Fibroblast of gingiva (primary cell): ENCODE data around the gene PTK6.
"Not testable (repeated sequence)": the region's sequence is repeated elsewhere in the genome, so short reads cannot be mapped to it uniquely, and the experiment has no call there.

Experiments
- DNase-seq: peaks from one replicate; pipeline ENCODE4 v3.0.0-alpha.2; 2011; ENCODE audit warnings: low read depth

The PTK6 gene

GRCh38 chr20:63529180-63529860 is 7.9 kb downstream of the PTK6 start:
- DNase-seq = no peak

- no peak for DNase-seq
Observed at GRCh38 chr20:63527184-63527583, 10.0 kb downstream of the PTK6 start.

- DNase-seq = no peak
Observed at GRCh38 chr20:63525971-63526370, 11.2 kb downstream of the PTK6 start.

GRCh38 chr20:63525185-63525584 is 12.0 kb downstream of the PTK6 start:
- no peak for DNase-seq

GRCh38 chr20:63522981-63523611 is 14.1 kb downstream of the PTK6 start:
- DNase-seq = no peak

GRCh38 chr20:63522091-63522868 is 14.9 kb downstream of the PTK6 start:
- DNase-seq = no peak

- no peak for DNase-seq
Observed at GRCh38 chr20:63521602-63522001, 15.6 kb downstream of the PTK6 start.

- peak; percentile 42 for DNase-seq
Observed at GRCh38 chr20:63520934-63521601, 16.1 kb downstream of the PTK6 start.

- DNase-seq = peak; percentile 76
Observed at GRCh38 chr20:63520504-63520933, 16.7 kb downstream of the PTK6 start, which contains the start of gene PPDPF. Gene PPDPF (plus strand): TSS chr20:63520765. CDS start chr20:63521309, 544 bp downstream.

- peak; percentile 34 for DNase-seq
Observed at GRCh38 chr20:63519668-63520503, 17.3 kb downstream of the PTK6 start.

- DNase-seq = no peak
Observed at GRCh38 chr20:63518946-63519667, 18.1 kb downstream of the PTK6 start.

- DNase-seq = no peak
Observed at GRCh38 chr20:63518351-63518861, 18.8 kb downstream of the PTK6 start.

GRCh38 chr20:63517376-63518309 is 19.5 kb downstream of the PTK6 start:
- DNase-seq = no peak

- not testable (repeated sequence) for DNase-seq
Observed at GRCh38 chr20:63514520-63514919, 22.7 kb downstream of the PTK6 start.

GRCh38 chr20:63513207-63513606 is 24.0 kb downstream of the PTK6 start:
- DNase-seq = no peak

GRCh38 chr20:63509088-63509564 is 28.1 kb downstream of the PTK6 start:
- DNase-seq = peak; percentile 21

GRCh38 chr20:63508072-63508768 is 29.0 kb downstream of the PTK6 start:
- no peak for DNase-seq

- no peak for DNase-seq
Observed at GRCh38 chr20:63507083-63507743, 30.0 kb downstream of the PTK6 start.
